Measurements from ENCODE around the gene ARHGEF2. TPM values are rescaled to one million over a fixed set of nuclear protein-coding genes. Genes with fewer than 3 reads are reported as not detected.

Gene ARHGEF2
- total RNA-seq, 1 experiment from 2014 or later: 85.1 TPM

DNA sequence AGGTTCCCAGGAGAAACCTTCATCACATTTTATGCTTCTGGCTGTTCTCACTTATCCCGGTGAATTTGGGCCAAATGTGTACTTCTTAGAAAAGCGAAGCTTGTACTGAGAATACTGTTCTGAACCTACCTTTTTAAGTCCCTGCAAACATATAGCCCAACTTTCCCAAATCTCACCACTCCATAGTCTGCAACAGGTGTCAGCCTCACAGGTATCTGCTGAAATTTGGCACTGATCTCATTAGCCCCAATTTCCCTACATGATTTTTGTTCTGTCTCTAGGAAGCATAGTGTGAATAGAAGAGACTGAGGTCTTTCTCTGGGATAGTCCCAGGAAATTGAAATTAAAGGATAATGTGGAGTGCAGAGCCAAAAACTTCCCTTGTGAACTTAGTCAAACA lies 78.7 kb downstream of the ARHGEF2 start:
- Histone ChIP-seq H3K79me2 (ENCODE audit: low read length) (no peaks in the 10 kb centered on the region), H3K4me2 (ENCODE audit: low read depth, low read length, poor library complexity, severe bottlenecking) (no peak overlapping the region), H2AFZ (ENCODE audit: low read length) (no peak overlapping the region), H3K9ac (ENCODE audit: low read length) (no peak overlapping the region), H3K4me3 (ENCODE audit: low read length) (no peak overlapping the region), H3K9me3 (ENCODE audit: low read length) (no peaks in the 10 kb centered on the region), H3K9me2 (replicated peaks; ENCODE audit: insufficient read depth, low read length) (no peaks in the 10 kb centered on the region), H4K20me1 (ENCODE audit: insufficient read depth, low read depth, low read length) (no peaks in the 10 kb centered on the region), H3K36me3 (ENCODE audit: insufficient read depth, low read length) (peaks cover 46% of the 10 kb centered on the region), H3K4me1 (ENCODE audit: low read length) (no peaks in the 10 kb centered on the region), H3K27me3 (ENCODE audit: low read length) (no peaks in the 10 kb centered on the region), H3K27ac (ENCODE audit: low read length) (no peak overlapping the region)
- DNase-seq: no peak

- H3K27ac ChIP-seq (ENCODE audit: low read length): no peak overlapping the region
Observed at GRCh38 chr1:155898888-155899287, 79.5 kb downstream of the ARHGEF2 start.

GRCh38 chr1:155897746-155898145 lies 80.6 kb downstream of the ARHGEF2 start:
- no peaks in the 10 kb centered on the region for H4K20me1 ChIP-seq (ENCODE audit: insufficient read depth, low read depth, low read length)
- no peaks in the 10 kb centered on the region for H3K9me3 ChIP-seq (ENCODE audit: low read length)
- no peaks in the 10 kb centered on the region for H3K79me2 ChIP-seq (ENCODE audit: low read length)
- peaks cover 35% of the 10 kb centered on the region for H3K36me3 ChIP-seq (ENCODE audit: insufficient read depth, low read length)
- H3K4me1 ChIP-seq (ENCODE audit: low read length): no peaks in the 10 kb centered on the region
- H3K4me3 ChIP-seq (ENCODE audit: low read length): no peak overlapping the region
- H2AFZ ChIP-seq (ENCODE audit: low read length): no peak overlapping the region
- H3K9ac ChIP-seq (ENCODE audit: low read length): no peak overlapping the region
- no peak overlapping the region for H3K27ac ChIP-seq (ENCODE audit: low read length)
- no peak for DNase-seq
- no peak overlapping the region for H3K4me2 ChIP-seq (ENCODE audit: low read depth, low read length, poor library complexity, severe bottlenecking)
- H3K27me3 ChIP-seq (ENCODE audit: low read length): no peaks in the 10 kb centered on the region
- H3K9me2 ChIP-seq (replicated peaks; ENCODE audit: insufficient read depth, low read length): no peaks in the 10 kb centered on the region

More at GRCh38 chr1:155898888-155899287, 79.5 kb downstream of the ARHGEF2 start:
- Histone ChIP-seq H4K20me1 (ENCODE audit: insufficient read depth, low read depth, low read length) (no peaks in the 10 kb centered on the region), H3K9ac (ENCODE audit: low read length) (no peak overlapping the region), H3K79me2 (ENCODE audit: low read length) (no peaks in the 10 kb centered on the region), H3K9me2 (replicated peaks; ENCODE audit: insufficient read depth, low read length) (no peaks in the 10 kb centered on the region), H3K36me3 (ENCODE audit: insufficient read depth, low read length) (peaks cover 39% of the 10 kb centered on the region), H3K4me3 (ENCODE audit: low read length) (no peak overlapping the region), H2AFZ (ENCODE audit: low read length) (no peak overlapping the region), H3K4me2 (ENCODE audit: low read depth, low read length, poor library complexity, severe bottlenecking) (no peak overlapping the region), H3K9me3 (ENCODE audit: low read length) (no peaks in the 10 kb centered on the region), H3K4me1 (ENCODE audit: low read length) (no peaks in the 10 kb centered on the region), H3K27me3 (ENCODE audit: low read length) (no peaks in the 10 kb centered on the region)
- no peak for DNase-seq

Small RNAs within 50 kb of the gene (small RNA-seq; reads per million reads assigned to genes)
- gene MIR6738: not detected
- gene SCARNA4: not detected
- 152 reads per million, percentile 99 among the genes with 10 or more reads in this experiment for gene SNORA80E

Other genes starting within 250 kb of the ARHGEF2 start
- 32.9 and 40.3 TPM in 2 replicates for gene GON4L, start 121.3 kb downstream of the ARHGEF2 start, total RNA-seq (2014; rRNA removed; shearing (Covaris generic); ENCODE audit: low replicate concordance)
- 40.8 and 51.2 TPM in 2 replicates for gene SYT11, start 119.0 kb downstream of the ARHGEF2 start, total RNA-seq (2014; rRNA removed; shearing (Covaris generic); ENCODE audit: low replicate concordance)
- gene RIT1, start 67.2 kb downstream of the ARHGEF2 start, total RNA-seq (2014; rRNA removed; shearing (Covaris generic); ENCODE audit: low replicate concordance): 12.2 and 12.8 TPM in 2 replicates
- gene KHDC4, start 44.1 kb downstream of the ARHGEF2 start, total RNA-seq (2014; rRNA removed; shearing (Covaris generic); ENCODE audit: low replicate concordance): 42.7 and 63.2 TPM in 2 replicates
- not detected in 2 replicates for gene RXFP4, start 36.9 kb downstream of the ARHGEF2 start, total RNA-seq (2014; rRNA removed; shearing (Covaris generic); ENCODE audit: low replicate concordance)
- gene SSR2, start 42.4 kb upstream of the ARHGEF2 start, total RNA-seq (2014; rRNA removed; shearing (Covaris generic); ENCODE audit: low replicate concordance): 145 and 205 TPM in 2 replicates
- gene UBQLN4, start 75.3 kb upstream of the ARHGEF2 start, total RNA-seq (2014; rRNA removed; shearing (Covaris generic); ENCODE audit: low replicate concordance): 29.1 and 37.9 TPM in 2 replicates
- gene LAMTOR2, start 76.2 kb upstream of the ARHGEF2 start, total RNA-seq (2014; rRNA removed; shearing (Covaris generic); ENCODE audit: low replicate concordance): 106 and 167 TPM in 2 replicates
- gene RAB25, start 82.6 kb upstream of the ARHGEF2 start, total RNA-seq (2014; rRNA removed; shearing (Covaris generic); ENCODE audit: low replicate concordance): not detected in 2 replicates
- gene MEX3A, start 103.9 kb upstream of the ARHGEF2 start, total RNA-seq (2014; rRNA removed; shearing (Covaris generic); ENCODE audit: low replicate concordance): 2.3 and 2.5 TPM in 2 replicates
- 27.5 and 41.6 TPM in 2 replicates for gene LMNA, start 136.2 kb upstream of the ARHGEF2 start, total RNA-seq (2014; rRNA removed; shearing (Covaris generic); ENCODE audit: low replicate concordance)
- gene SEMA4A, start 175.0 kb upstream of the ARHGEF2 start, total RNA-seq (2014; rRNA removed; shearing (Covaris generic); ENCODE audit: low replicate concordance): 46.7 and 66.7 TPM in 2 replicates
- gene SLC25A44, start 215.6 kb upstream of the ARHGEF2 start, total RNA-seq (2014; rRNA removed; shearing (Covaris generic); ENCODE audit: low replicate concordance): 16.8 and 24.0 TPM in 2 replicates
- 40.1 and 51.2 TPM in 2 replicates for gene PMF1, start 234.5 kb upstream of the ARHGEF2 start, total RNA-seq (2014; rRNA removed; shearing (Covaris generic); ENCODE audit: low replicate concordance)

All from Karpas-422 (cell line).